Placental epithelial cell (primary cell): ENCODE measurements around the gene MEF2A. TPM values are rescaled to one million over a fixed set of nuclear protein-coding genes. Genes with fewer than 3 reads are reported as not detected.

Experiments used
- small RNA-seq: library from RNA; depleted of rRNA; stranded (forward); fragments of <200 nt; gene quantifications from one replicate; pipeline ENCODE3, GENCODE V24; 2012
- total RNA-seq: library from RNA; depleted of rRNA; stranded (reverse); fragments of >200 nt; gene quantifications from 2 replicates; pipeline ENCODE4 v1.2.3, GENCODE V29; 2012

Gene MEF2A
- 31.0 and 34.8 TPM in 2 replicates for total RNA-seq

DNA sequence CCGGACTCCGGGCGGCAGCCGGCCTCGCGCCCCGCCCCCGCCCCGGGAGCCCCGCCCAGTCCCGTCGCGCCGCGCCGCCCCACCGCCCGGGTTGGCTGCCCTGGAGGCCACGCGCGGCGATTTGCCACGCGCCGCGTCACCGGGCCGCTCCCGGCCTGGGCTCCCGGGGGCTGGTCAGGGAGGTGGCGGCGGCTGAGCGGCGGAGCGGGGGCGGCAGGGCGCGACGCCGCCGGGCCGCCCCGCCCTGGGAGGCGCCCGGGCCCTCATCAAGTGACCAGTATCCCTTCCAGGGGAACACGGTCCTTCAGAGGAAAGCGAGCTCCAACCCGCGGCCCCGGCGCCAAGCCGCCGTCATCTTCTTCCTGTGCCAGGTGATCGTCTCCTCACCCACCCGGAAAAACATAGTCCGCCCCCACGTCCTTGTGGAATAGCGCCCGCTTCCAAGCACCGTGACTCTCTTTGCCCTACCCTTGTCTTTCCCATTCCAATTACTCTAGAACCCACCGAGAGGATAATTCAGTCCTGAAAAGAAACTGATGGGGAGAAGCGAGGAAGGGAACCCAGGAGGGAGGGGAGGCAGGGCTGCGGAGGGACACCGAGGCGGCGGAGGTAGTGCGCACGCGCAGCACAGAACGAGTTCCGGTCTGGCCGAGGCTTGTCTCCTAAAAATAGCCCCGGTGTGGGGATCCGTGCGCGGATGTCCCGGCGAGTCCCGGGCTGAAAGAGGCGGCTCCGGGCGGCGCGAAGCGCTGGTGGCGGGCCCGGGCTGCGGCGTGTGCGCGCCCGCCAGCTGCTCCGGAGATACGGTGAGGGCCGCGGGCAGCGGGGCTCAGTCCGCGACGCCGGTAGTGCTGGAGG lies at the start of gene MEF2A:
Gene MEF2A (plus strand): TSS at position 686 of the 858 bp plus-strand sequence. CDS start 67,136 bp downstream, outside the sequence.

DNA sequence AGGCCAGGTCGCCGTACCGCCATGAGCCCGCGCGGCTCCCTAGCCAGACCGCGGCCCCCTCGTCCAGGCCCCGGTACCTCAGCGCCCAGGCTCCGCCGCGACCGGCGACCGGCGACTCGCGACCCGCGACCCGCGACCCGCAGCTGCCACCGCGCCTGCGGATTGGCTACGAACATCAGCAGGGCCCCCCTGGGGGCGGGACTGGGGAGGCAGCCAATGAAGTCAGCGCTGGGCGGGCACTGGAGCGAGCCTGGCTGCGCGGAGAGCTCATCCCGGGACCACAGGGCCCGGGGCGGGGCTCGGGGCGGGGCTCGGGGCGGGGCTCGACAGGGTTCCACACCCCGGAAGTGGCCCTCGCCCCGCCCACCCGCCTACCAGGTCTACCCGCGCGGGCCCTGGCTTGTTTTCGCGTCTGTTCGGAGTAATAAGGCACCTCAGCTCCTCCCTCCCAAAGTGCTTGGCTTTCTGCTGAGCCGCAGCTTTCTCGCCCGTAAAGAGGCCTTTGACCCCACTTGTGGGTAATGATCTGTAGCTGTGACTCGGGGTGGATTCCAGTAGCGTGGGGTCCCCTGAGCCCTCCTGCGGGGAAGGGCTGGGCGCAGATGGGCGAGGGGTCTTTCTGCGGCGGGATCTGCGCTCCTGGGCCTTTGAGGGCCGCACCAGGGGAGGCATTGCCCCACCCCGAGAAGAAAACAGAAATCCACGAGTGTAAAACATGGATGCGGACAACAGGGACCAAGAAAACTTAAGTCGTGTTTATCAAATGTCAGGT lies 167.7 kb downstream of the MEF2A start, which contains the start of gene LYSMD4:
Gene LYSMD4 (minus strand): TSS at position 170 of the 772 bp plus-strand sequence. CDS start 1,438 bp downstream, outside the sequence.

Small RNA genes lying within 50 kb of the gene (small RNA-seq; reads per million reads assigned to genes)
- gene RF00019 = not detected

Other genes starting within 250 kb of the MEF2A start
- gene LYSMD4, start 167.5 kb downstream of the MEF2A start, total RNA-seq = 12.3 and 14.9 TPM in 2 replicates